ENCODE measurements around the gene HSPA12A.

Gene HSPA12A

DNA sequence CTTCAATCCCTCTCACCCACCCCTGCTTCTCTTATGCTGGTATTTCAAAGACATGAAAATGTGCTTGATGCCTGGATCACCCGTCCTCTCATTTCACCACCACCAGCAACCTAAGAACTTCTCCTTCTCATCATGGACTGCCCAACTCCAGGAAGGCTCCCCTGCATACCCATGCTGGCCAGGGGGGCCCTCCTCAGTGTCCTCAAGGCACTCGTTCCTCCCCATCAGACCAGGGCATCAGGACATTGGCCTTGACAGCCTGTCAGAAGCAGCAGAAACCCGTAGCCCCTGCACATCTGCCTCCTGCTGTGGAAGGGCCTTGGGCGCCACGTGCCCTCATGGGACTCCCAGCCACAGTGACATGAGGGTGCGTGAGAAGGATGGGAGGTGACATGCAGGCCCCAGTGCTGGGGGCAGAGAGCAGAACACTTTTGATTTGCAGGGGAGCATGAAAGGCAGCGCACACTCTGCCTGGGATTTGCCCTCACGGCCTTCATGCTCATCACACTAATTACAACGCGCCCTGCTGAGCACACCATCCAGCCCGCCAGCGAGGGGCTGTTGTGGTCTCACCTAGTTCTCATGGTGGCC, 1.9 kb upstream of the HSPA12A start:
- peak; percentile 32 for FAIRE-seq
- DNase-seq (ENCODE audit: low spot score) = no peak

DNA sequence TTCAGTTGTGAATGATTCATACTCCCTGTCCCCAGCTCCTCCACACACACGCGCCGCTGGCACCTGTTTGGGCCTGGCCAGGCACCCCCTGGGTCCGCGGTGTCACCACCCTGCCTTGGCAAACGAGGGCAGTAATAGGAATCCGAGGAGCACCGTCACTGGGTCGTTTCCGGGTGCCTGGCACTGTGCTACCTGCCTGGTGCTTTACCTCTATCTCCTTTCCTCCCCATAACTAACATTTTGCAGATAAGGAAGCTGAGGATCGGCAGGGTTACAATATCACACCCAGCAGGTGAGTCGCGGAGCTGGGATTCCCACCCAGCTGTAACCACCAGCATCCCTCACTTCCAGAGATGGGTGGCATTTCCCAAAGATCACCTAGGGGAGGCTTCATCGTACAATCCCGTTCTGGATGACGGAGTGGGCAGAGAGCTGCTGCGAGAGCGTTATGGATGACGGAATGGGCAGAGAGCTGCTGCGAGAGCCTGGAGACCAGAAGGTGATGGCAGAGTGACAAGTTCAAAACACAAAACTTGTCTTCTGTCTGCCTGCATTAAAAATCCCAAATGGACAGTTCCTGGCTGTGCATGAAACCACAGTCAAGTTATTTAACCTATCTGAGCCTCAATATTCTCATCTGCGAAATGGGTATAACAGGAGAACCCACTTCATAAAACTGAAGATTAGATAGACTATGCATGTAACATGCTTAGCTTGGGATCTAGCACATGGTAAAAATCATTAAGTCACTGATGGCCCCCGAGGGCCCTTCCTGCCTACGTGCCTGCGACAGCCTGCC, 1.1 kb upstream of the HSPA12A start:
- peak; percentile 50 for FAIRE-seq
- no peak for DNase-seq (ENCODE audit: low spot score)

DNA sequence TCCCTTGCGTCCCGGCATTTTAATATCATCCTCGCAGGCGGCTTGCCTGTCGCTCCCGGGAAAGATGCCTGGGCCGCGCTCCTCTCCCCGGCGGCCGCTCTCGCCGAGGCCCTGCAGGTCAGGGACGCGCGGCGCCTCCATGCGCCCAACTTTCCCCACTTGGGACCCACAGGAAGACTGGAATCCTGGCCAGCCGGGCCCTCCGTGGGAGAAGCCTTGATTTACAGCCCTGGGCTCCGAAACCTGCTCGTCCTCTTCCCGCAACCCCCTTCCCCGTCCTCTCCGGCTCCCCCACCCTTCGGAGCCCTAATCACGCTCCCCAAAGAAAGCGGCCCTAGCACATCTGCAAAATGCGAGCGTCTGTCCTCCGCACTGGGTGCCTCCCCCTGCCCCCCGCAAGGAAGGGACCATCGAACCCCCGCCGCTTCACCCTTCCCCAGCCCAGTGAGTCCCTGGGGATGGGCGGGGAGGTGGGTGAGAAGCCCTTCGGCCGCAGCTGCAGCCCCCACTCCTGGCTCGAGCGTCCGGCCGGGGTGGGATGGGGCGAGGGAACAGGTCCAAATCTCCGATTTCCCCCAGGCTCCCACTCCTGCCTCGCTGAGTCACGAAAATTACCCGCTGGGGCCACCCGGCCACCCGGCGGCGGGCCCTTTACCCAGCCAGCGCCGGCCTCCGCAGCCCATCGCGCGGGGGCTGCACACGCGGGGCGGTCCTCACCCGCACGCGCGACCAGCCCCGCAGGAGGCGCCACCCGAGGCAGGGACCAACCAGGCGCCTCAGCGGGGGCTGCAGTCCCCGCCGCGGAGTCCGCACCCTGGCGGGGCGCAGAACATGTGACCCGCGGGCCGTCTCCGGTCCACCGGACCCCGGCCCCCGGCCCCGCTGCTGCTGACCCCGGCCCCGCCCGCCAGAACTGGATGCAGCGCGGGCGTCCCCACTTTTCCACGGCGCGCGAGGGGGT, 695 bp downstream of the HSPA12A start:
- no peak for FAIRE-seq
- peak; percentile 31 for DNase-seq (ENCODE audit: low spot score)

DNA sequence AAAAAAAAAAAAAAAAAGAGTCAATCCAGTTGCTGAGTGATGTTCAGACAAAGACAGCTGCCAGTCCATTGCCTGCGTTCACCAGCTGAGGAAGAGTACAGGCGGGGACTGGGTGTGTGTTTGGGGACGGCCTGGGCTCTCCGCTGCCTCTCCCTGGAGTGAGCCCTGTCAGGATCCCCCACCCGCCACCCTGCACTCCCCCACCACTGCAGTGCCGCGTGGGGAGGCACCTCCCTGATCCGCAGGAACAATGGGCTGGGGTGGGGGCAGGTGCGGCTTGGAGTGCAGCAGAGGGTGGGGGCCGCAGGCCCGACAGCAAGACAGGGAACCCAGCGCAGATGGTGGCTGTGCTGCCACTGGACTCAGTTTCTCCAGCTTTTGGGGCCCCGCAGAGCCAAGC, 1.4 kb downstream of the HSPA12A start:
- DNase-seq (ENCODE audit: low spot score) = peak; percentile 12
- FAIRE-seq = no peak

DNA sequence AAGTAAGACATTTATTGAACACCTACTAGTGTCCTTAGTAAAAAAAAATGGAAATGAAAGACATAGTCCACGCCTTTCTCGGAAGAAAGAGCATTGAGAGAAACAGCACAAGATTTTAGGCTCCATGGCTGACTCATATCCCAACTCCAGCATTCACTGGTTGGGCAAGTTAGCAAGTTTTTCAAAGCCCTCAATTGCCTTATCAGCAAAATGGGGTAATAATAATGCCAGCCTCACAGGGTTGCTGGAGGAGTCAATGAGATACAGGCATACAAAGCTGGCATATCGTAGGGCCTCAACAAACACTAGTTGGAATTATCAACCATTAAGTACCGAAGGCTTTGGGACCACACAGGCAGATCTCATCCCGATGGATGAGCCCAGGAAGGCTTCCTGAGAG, 4.0 kb downstream of the HSPA12A start:
- no peak for FAIRE-seq
- no peak for DNase-seq (ENCODE audit: low spot score)

DNA sequence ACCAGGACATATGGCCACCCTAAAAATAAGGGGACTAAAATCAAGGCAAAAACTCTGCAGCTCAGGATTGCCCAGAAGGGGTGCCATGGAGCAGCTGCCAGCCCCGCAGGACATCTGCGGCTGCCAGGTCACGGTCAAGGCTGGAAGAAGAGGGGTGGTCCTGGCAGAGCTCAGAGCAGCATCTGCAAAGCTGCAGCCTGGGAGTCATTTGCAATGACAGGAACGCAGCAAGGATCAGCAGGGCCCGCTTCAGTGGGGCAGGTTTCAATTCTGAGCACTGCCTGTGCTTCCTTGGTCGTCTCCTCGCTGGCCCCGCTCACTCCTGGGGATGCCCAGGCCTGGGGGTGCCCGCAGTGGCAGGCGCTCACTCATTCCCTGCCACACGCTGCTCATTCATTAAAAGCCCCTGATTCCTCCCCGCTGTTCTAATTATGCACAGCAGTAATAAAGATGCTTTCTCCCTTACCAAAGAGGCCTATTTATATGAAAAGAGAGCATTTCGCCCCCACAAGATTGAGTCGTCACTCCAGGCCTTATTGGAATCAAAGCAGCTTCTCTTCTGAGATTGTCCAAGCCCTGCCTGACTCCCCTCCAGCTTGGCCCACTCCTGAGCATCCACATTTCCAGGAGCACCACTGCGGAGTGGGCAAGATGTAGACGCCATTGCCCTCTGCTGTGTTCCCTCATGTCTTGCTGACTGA, 4.6 kb downstream of the HSPA12A start:
- FAIRE-seq (no peak), DNase-seq (ENCODE audit: low spot score) (no peak)

DNA sequence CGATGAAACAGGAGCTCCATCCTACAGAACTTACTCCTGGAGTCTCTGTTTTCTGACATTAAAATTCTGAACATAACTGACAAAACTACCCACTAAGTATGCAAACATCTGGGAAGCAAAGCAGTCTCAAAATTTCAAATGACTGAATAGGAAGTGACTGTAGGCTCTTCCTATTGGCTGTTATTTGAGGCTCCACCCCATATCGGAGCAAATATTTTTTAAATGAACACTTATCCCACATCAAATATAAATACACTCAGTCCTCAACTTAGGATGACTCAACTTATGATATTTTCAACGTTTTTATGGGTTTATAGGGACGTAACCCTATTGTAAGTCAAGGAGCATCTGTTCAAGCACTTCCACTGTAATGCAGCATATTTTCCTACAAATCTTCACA, 8.8 kb downstream of the HSPA12A start:
- no peak for FAIRE-seq
- no peak for DNase-seq (ENCODE audit: low spot score)

- no peak for DNase-seq (ENCODE audit: low spot score)
- no peak for FAIRE-seq
Measured at GRCh38 chr10:116732573-116732972, 9.8 kb downstream of the HSPA12A start.

DNA sequence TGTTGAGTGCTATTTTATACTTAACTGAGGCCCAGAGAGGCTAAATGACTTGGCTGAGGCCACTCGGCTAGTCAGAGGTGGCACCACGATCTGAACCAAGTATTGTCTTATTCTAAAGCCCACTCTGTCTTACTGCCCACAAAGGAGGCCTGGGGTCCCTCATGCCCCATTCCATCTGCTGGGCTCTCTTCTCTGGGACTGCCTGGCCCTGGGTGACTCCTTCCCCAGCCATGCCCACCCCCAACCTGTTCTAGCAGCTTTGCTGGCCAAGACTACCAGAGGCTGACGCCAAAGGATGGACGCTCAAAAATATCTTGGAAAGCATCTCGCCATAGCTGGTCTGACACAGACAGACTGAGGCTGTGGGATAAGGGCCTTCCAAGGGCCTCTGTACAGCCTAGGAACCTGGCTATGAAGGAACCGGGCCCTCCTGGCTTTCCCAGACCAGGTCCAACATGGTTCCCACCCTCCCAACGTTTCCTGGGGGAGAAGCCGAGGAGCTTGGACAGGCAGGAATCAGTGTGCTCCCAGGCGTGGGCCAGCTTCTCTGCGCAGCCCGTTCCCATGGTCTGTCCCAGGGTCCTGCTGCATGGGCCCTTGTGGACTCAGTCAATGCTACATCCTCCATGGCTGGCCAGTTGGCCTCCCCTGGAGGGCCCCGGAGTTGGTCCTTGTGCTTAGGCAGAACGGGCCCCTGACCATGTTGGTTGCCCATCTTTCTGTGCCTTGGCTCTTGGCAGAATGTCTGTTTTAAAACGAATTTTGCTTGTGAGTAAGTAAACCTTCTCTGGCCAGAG, 11.7 kb downstream of the HSPA12A start:
- no peak for FAIRE-seq

GRCh38 chr10:116729243-116729642, 13.1 kb downstream of the HSPA12A start:
- no peak for FAIRE-seq
- DNase-seq (ENCODE audit: low spot score) = no peak

More for the DNA sequence above, 11.7 kb downstream of the HSPA12A start:
- no peak for DNase-seq (ENCODE audit: low spot score)

- DNase-seq (ENCODE audit: low spot score) (no peak), FAIRE-seq (no peak)
Measured at GRCh38 chr10:116728526-116729096, 13.8 kb downstream of the HSPA12A start.

GRCh38 chr10:116723428-116724281, 18.7 kb downstream of the HSPA12A start:
- DNase-seq (ENCODE audit: low spot score) = no peak
- no peak for FAIRE-seq

- no peak for FAIRE-seq
- DNase-seq (ENCODE audit: low spot score) = no peak
Measured at GRCh38 chr10:116722736-116723427, 19.5 kb downstream of the HSPA12A start.

DNA sequence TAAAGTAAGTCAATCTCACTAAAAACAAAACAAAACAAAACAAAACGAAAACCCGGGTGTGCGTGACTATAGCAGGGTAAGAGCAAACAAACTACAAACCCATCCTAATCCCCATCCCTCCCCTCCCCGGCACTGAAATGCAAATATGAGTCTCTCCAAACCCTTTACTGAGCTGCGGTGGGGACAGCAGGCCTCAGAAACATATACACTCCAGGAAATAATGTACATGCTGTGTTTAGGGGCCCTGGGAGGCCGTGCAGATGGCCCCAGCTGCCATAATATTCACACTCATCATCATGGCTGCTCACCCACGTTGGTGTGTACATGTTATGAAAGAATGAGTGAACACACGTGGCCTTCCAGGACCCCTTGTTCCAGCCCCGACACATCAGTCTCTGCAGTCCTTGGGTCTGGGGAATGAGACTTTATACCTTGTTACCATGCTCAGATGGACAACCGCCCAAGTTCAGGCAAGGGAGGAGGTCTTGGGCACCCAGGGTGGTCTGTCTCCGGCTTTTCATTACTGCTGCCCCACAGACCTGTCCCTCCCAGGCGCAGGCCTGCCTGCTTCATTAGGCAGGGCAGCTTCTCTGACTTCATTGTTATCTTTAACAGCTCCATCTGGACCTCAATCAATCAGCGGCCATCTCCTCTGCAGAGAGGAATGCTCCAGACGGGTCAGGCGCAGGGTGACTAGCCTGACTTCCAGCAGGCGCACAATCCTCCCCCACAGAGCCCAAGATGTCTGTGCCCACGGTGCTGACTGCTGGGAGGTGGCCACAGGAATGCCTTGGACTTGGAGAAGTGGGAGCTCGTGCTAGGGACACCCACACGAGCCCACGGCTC, 20.6 kb downstream of the HSPA12A start:
- FAIRE-seq (no peak), DNase-seq (ENCODE audit: low spot score) (no peak)

DNA sequence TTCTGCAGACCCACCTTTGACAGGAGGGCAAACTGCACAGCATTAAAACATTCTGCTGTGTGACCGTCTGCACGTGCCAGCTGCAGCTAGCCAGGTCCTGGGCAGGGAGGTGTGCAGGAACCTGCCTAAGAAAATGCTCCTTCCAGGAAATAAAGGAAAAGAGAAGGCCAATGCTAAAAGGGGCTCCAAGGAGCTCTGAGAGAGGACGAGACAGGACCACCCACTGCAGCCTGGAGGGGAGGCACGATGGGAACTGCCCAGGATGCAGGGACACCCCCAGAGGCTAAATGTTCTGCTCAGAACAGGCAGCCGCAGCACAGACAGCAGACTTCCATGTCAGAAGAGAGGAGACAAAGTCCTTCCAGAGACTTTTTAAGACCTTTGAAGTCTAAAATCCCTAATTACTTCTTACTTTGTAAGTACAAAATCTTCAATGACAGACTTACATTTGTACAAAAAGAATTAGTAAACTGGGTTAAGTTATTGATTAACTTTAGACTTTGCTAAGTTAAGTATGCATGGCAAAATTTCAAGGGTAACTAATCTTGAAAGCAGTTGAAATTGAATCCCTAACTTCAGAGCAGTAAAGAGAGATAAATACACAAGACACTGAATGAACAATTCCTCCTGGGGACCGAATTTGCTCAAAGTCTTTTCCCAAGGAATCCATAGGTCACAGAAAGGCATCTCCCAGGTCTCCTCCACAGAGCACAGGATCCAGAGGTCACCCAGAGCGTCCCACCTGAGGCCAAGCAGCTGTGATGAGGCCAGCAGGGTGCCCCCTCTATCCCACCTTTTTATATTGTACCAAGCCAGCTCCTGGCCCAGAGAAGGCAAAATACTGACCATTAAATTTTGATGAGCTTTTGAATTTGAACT, 21.5 kb downstream of the HSPA12A start:
- DNase-seq (ENCODE audit: low spot score) = no peak
- FAIRE-seq = no peak

GRCh38 chr10:116720241-116720643, 22.1 kb downstream of the HSPA12A start:
- FAIRE-seq (no peak), DNase-seq (ENCODE audit: low spot score) (no peak)

- DNase-seq (ENCODE audit: low spot score) (no peak), FAIRE-seq (no peak)
Measured at GRCh38 chr10:116719804-116720203, 22.6 kb downstream of the HSPA12A start.
